ENCODE data around the gene SRRM2.

SRRM2 gene

GRCh38 chr16:2814551-2815298, 62.3 kb downstream of the SRRM2 start:
- Mint-ChIP-seq H3K4me1 (no peaks in the 10 kb centered on the region), H3K36me3 (no peaks in the 10 kb centered on the region), H3K27ac (no peak overlapping the region), H3K9me3 (no peaks in the 10 kb centered on the region), H3K4me3 (no peak overlapping the region), H3K27me3 (peaks cover 15% of the 10 kb centered on the region)
- CTCF ChIA-PET = no interaction called here
- DNase-seq = peak; percentile 15

GRCh38 chr16:2815299-2815771, 62.9 kb downstream of the SRRM2 start:
- no peak overlapping the region for H3K4me3 Mint-ChIP-seq
- peak; percentile 18 for DNase-seq
- H3K9me3 Mint-ChIP-seq = no peaks in the 10 kb centered on the region
- peaks cover 12% of the 10 kb centered on the region for H3K27me3 Mint-ChIP-seq
- H3K36me3 Mint-ChIP-seq = no peaks in the 10 kb centered on the region
- CTCF ChIA-PET = no interaction called here
- H3K4me1 Mint-ChIP-seq = no peaks in the 10 kb centered on the region
- H3K27ac Mint-ChIP-seq = no peak overlapping the region

DNA sequence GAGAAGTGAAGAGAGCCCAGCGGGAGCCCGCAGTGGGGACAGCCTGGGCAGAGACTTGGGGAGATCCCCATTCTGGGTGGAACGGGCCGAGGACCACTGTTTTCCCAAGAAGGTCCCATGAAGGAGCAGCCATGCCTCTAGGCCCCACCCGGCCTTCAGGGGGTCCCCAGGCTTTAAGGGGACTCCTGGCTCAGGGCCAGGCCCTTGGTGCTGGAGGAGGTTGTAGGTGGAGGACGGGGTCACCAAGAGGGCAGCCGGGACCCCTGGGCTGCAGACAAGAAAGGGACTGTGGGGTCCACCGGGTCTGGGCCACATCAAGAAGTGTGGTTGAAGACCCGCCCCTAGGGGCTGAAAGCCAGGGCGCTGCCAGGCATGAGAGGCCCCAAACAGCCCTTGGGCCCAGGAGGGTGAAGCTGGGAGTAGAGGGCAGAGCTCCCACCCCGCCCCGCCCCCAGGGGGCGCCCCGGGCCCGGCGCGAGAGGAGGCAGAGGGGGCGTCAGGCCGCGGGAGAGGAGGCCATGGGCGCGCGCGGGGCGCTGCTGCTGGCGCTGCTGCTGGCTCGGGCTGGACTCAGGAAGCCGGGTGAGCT, 64.4 kb downstream of the SRRM2 start, which contains the start of gene PRSS21:
TSS of gene PRSS21 (plus strand) at position 487 of the 589 bp plus-strand sequence. CDS start at position 519, 32 bp downstream.
- Mint-ChIP-seq H3K27ac (no peak within 1 kb of the TSS), H3K27me3 (peaks cover 7% of the 10 kb centered on the region), H3K4me1 (no peaks in the 10 kb centered on the region), H3K36me3 (no peaks in the 10 kb centered on the region), H3K4me3 (no peak within 1 kb of the TSS), H3K9me3 (no peaks in the 10 kb centered on the region)
- CTCF ChIA-PET = interaction anchor here (1.0 kb wide), 1 partner anchor 52 kb away, joined by 3 read pairs; no protein-coding TSS in a partner anchor
- peak; percentile 39 for DNase-seq

DNA sequence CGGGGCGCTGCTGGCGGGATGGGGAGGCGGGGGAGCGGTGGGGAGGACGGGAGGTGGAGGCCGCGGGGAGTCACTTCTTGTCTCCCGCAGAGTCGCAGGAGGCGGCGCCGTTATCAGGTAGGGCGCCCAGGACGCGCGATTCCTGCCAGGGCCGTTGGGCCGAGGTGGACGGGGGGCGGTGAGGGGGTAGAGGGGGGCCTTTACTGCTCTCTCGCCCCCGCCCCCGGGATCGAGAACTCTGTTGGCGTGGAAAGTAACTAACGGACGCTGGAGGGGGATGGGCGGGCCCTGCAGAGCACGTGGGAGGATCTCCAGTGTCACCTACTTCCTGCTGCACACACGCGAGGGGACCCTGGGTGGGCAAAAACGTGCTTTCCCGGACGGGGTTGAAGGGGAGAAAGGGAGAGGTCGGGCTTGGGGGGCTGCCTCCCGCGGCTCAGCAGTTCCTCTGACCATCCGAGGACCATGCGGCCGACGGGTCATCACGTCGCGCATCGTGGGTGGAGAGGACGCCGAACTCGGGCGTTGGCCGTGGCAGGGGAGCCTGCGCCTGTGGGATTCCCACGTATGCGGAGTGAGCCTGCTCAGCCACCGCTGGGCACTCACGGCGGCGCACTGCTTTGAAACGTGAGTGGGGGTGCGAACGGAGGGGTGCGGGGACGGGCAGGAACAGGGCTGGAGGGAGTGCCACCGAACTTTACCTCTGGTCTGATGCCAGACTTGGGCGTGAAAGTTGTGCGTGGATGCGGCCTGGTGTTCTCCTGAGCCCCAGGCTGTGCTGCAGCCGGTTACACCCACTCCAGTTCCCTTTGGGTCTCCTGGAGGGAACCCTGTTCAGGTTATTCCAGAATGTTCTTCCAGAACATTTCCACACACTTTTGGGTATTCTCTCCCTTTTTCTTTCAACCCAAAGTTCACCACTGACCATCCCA, 65.2 kb downstream of the SRRM2 start:
- CTCF ChIA-PET = no interaction called here
- no peak for DNase-seq
- no peak overlapping the region for H3K4me3 Mint-ChIP-seq
- H3K36me3 Mint-ChIP-seq = no peaks in the 10 kb centered on the region
- no peak overlapping the region for H3K27ac Mint-ChIP-seq
- peaks cover 7% of the 10 kb centered on the region for H3K27me3 Mint-ChIP-seq
- no peaks in the 10 kb centered on the region for H3K4me1 Mint-ChIP-seq
- no peaks in the 10 kb centered on the region for H3K9me3 Mint-ChIP-seq

GRCh38 chr16:2818272-2818876, 65.9 kb downstream of the SRRM2 start:
- DNase-seq = no peak
- Mint-ChIP-seq H3K4me1 (no peaks in the 10 kb centered on the region), H3K27ac (no peak overlapping the region), H3K36me3 (no peaks in the 10 kb centered on the region), H3K9me3 (no peaks in the 10 kb centered on the region), H3K27me3 (peaks cover 7% of the 10 kb centered on the region), H3K4me3 (no peak overlapping the region)
- CTCF ChIA-PET = no interaction called here

GRCh38 chr16:2819179-2819938, 66.9 kb downstream of the SRRM2 start:
- Mint-ChIP-seq H3K36me3 (no peaks in the 10 kb centered on the region), H3K27ac (no peak overlapping the region), H3K4me1 (no peaks in the 10 kb centered on the region), H3K27me3 (peaks cover 7% of the 10 kb centered on the region), H3K9me3 (no peaks in the 10 kb centered on the region), H3K4me3 (no peak overlapping the region)
- peak; percentile 13 for DNase-seq
- CTCF ChIA-PET = no interaction called here

DNA sequence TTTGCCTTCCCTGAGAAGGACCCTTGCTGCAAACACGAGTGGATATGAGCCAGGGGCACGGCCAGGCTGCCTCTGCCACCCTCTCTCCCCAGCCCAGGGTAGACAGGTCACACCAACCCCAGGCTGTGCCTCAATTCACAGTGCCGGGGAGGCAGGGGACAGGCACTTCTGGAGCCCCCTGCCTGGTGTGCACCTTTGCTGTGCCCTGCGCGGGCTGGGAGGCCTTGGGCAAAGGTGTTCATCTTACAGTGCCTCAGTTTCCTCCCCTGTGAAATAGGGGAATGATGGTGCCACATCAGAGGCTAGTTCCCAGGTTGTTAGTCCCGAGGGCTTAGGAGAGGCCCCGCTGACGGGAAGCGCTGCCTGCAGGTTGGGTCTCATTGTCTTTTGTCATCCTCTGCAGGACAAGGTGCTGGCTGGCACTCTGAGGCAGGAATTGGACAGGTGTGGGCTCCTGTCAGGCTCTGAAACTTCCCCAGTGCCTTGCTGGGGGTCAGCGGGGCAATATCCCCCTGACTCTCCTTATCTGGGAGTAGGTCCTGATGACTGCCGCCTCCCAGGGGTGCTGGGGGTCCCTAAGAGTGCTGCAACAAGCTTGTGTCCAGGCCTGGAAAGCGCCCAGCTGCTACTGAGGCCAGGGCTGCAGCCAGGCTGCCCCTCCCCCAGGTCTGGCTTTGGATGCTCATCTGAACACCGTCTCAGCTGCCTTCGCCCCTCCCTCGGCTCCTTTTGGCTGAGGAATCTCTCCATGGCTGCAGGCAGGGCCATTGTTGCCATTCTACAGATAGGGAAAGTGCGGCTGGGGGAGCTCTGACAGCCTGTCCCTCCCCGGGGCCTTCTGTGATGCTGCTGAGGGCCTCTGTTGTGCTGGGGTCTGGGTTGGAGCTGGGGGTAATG, 67.7 kb downstream of the SRRM2 start:
- H3K4me1 Mint-ChIP-seq = no peaks in the 10 kb centered on the region
- no peak overlapping the region for H3K4me3 Mint-ChIP-seq
- no peak for DNase-seq
- H3K36me3 Mint-ChIP-seq = no peaks in the 10 kb centered on the region
- H3K9me3 Mint-ChIP-seq = no peaks in the 10 kb centered on the region
- peaks cover 7% of the 10 kb centered on the region for H3K27me3 Mint-ChIP-seq
- CTCF ChIA-PET = no interaction called here
- H3K27ac Mint-ChIP-seq = no peak overlapping the region

Measured in activated naive CD4-positive, alpha-beta T cell treated with anti-CD3 and anti-CD28 coated beads, Interleukin-2, amount 10 ng/mL, durations not matched to agents 7 days and 5 days (primary cell).